ENCODE results near the gene VEZT. TPM values are rescaled to one million over a fixed set of nuclear protein-coding genes. Genes with fewer than 3 reads are reported as not detected.

Gene VEZT
- total and polyA plus RNA-seq, 10 of the 15 experiments (the other 5 are each of a cell fraction or from before 2014, with no cell fraction given) = 32.8 to 134 (median 66.2) TPM

DNA sequence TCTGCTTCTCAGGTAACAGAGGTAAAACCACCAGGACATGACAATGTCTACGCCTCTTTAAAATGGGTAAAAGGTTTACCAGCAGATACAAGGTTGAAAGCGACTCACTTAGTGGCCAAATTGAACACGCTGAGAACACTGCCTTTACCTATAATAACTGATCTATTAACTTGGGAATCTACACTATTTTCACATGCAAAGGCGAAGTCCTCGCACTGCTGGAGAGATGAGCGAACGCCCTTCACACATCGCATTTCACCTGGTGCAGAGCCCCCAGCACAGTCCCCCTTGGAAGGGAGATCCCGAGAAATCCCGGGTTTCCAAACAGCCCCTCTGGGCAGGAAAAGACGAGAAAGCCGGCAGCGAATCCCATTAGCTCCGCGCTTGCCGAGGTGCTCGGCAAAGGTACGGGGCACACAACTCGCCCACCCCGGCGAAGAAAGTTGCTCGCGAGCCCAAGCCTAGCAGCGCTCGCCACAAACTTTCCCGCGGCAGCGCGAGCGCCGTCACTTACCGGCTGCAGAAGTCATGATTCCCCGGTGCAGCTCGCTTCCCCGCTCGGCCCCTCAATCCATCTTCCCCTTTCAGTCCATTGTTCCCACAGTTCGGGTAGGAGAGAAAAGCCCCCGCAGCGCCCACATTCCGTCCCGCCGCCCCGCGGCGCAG is 763 bp upstream of the VEZT start:
- H4K20me1 ChIP-seq (ENCODE audit: control insufficient read depth, insufficient read depth) = no peaks in the 10 kb centered on the region
- ChIA-PET RAD21 (ENCODE audit: unreplicated experiment) (interaction anchor here (0.6 to 5.1 kb wide), 16 partner anchors 12 to 318 kb away, joined by 3 to 38 read pairs (median 4); partner anchors contain the start of genes METAP2, NDUFA12 and NR2C1), CTCF (interaction anchor here (0.6 to 4.4 kb wide), 15 partner anchors 8 to 815 kb away, joined by 3 to 46 read pairs (median 4); no protein-coding TSS in a partner anchor), SMC1A (ENCODE audit: uncharacterized antibody, unreplicated experiment) (interaction anchor here (0.6 to 3.8 kb wide), 17 partner anchors 9 to 506 kb away, joined by 3 to 43 read pairs (median 3); partner anchors contain the start of gene METAP2), POLR2A (interaction anchor here (0.5 to 3.5 kb wide), 8 partner anchors 12 to 905 kb away, joined by 3 to 21 read pairs (median 4); partner anchors contain the start of gene METAP2)
- H3K4me3 ChIP-seq = peak overlapping the region; percentile 84
- 1% methylated on average over 45 of the region's 45 CpGs for WGBS (ENCODE audit: insufficient coverage, insufficient replicate concordance, low lambda C conversion rate, missing lambda C conversion rate)
- H3K9me3 ChIP-seq (replicated peaks; ENCODE audit: control insufficient read depth, insufficient read depth, low read length) = no peaks in the 10 kb centered on the region
- peak overlapping the region; percentile 61 for H3K27ac ChIP-seq (ENCODE audit: control insufficient read depth, insufficient read depth)
- ATAC-seq (peak; percentile 24), DNase-seq (ENCODE audit: low read depth, low spot score) (no peak), FAIRE-seq (no peak)
- BruUV-seq (replicated peaks) = no TSS peak
- H3K9ac ChIP-seq (ENCODE audit: control insufficient read depth, insufficient read depth, low read length) = peak overlapping the region; percentile 54
- peak overlapping the region; percentile 68 for H3K4me2 ChIP-seq (ENCODE audit: control insufficient read depth, insufficient read depth)
- H3K4me1 ChIP-seq (ENCODE audit: control insufficient read depth, insufficient read depth, low read length) = no peaks in the 10 kb centered on the region
- H3K79me2 ChIP-seq (ENCODE audit: control insufficient read depth, insufficient read depth, low read length) = peaks cover 64% of the 10 kb centered on the region
- H3K36me3 ChIP-seq (ENCODE audit: control insufficient read depth in 2 of 2, insufficient read depth in 2 of 2, low read length in 1 of 2) = no peaks in the 10 kb centered on the region
- H2AFZ ChIP-seq (ENCODE audit: control insufficient read depth, low read depth, low read length) = peak overlapping the region; percentile 59
- in situ Hi-C loops (cut with MboI) (no loop called here), intact Hi-C loops (cut with micrococcal nuclease; ENCODE audit: unreplicated experiment) (loop anchor here (1.0 to 5.0 kb wide), 4 partner anchors 16 to 258 kb away; partner anchors contain the start of genes METAP2 and NR2C1)
- no peaks in the 10 kb centered on the region for H3K27me3 ChIP-seq (replicated peaks in 1 of 2; ENCODE audit: control insufficient read depth in 2 of 2, insufficient read depth in 2 of 2, low read length in 1 of 2)
- TF ChIP-seq, protein P1, sequence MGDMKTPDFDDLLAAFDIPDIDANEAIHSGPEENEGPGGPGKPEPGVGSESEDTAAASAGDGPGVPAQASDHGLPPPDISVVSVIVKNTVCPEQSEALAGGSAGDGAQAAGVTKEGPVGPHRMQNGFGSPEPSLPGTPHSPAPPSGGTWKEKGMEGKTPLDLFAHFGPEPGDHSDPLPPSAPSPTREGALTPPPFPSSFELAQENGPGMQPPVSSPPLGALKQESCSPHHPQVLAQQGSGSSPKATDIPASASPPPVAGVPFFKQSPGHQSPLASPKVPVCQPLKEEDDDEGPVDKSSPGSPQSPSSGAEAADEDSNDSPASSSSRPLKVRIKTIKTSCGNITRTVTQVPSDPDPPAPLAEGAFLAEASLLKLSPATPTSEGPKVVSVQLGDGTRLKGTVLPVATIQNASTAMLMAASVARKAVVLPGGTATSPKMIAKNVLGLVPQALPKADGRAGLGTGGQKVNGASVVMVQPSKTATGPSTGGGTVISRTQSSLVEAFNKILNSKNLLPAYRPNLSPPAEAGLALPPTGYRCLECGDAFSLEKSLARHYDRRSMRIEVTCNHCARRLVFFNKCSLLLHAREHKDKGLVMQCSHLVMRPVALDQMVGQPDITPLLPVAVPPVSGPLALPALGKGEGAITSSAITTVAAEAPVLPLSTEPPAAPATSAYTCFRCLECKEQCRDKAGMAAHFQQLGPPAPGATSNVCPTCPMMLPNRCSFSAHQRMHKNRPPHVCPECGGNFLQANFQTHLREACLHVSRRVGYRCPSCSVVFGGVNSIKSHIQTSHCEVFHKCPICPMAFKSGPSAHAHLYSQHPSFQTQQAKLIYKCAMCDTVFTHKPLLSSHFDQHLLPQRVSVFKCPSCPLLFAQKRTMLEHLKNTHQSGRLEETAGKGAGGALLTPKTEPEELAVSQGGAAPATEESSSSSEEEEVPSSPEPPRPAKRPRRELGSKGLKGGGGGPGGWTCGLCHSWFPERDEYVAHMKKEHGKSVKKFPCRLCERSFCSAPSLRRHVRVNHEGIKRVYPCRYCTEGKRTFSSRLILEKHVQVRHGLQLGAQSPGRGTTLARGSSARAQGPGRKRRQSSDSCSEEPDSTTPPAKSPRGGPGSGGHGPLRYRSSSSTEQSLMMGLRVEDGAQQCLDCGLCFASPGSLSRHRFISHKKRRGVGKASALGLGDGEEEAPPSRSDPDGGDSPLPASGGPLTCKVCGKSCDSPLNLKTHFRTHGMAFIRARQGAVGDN (IDR thresholded peaks at IDR 0.05) = peak; percentile 12; the same call in 1 of the 2 replicates
- peak; percentile 90; the same call in 1 of the 2 replicates for TF ChIP-seq ASH2L (IDR thresholded peaks at IDR 0.05; ENCODE audit: borderline replicate concordance, low read depth)
- TF ChIP-seq ZNF217 (IDR thresholded peaks at IDR 0.05) = peak; percentile 38; the same call in 1 of the 2 replicates
- no peak for TF ChIP-seq SRF (IDR thresholded peaks at IDR 0.05; ENCODE audit: low read depth in 2 of 2, low read length in 2 of 2)
- TF ChIP-seq, protein P2, sequence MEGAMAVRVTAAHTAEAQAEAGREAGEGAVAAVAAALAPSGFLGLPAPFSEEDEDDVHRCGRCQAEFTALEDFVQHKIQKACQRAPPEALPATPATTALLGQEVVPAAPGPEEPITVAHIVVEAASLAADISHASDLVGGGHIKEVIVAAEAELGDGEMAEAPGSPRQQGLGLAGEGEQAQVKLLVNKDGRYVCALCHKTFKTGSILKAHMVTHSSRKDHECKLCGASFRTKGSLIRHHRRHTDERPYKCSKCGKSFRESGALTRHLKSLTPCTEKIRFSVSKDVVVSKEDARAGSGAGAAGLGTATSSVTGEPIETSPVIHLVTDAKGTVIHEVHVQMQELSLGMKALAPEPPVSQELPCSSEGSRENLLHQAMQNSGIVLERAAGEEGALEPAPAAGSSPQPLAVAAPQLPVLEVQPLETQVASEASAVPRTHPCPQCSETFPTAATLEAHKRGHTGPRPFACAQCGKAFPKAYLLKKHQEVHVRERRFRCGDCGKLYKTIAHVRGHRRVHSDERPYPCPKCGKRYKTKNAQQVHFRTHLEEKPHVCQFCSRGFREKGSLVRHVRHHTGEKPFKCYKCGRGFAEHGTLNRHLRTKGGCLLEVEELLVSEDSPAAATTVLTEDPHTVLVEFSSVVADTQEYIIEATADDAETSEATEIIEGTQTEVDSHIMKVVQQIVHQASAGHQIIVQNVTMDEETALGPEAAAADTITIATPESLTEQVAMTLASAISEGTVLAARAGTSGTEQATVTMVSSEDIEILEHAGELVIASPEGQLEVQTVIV (IDR thresholded peaks at IDR 0.05; ENCODE audit: borderline replicate concordance, partially characterized antibody) = no peak
- TF ChIP-seq GATAD2B (conservative IDR thresholded peaks at IDR 0.05; ENCODE audit: low read depth) = peak; percentile 83
- TF ChIP-seq RB1 (IDR thresholded peaks at IDR 0.05; ENCODE audit: borderline replicate concordance) = peak; percentile 61; the same call in 1 of the 2 replicates
- TF ChIP-seq RBBP5 (conservative IDR thresholded peaks at IDR 0.05) = peak; percentile 90; the same call in 1 of the 2 replicates
- TF ChIP-seq, protein P3, sequence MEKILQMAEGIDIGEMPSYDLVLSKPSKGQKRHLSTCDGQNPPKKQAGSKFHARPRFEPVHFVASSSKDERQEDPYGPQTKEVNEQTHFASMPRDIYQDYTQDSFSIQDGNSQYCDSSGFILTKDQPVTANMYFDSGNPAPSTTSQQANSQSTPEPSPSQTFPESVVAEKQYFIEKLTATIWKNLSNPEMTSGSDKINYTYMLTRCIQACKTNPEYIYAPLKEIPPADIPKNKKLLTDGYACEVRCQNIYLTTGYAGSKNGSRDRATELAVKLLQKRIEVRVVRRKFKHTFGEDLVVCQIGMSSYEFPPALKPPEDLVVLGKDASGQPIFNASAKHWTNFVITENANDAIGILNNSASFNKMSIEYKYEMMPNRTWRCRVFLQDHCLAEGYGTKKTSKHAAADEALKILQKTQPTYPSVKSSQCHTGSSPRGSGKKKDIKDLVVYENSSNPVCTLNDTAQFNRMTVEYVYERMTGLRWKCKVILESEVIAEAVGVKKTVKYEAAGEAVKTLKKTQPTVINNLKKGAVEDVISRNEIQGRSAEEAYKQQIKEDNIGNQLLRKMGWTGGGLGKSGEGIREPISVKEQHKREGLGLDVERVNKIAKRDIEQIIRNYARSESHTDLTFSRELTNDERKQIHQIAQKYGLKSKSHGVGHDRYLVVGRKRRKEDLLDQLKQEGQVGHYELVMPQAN (conservative IDR thresholded peaks at IDR 0.05) = peak; percentile 75
